SK-N-SH (cell line): ENCODE data around the gene ARID1B.

Experiments used
- JUND ChIP-seq: IDR thresholded peaks from 2 replicates; pipeline ENCODE4 v1.4.0; 2012
- MAX ChIP-seq: IDR thresholded peaks from 2 replicates; pipeline ENCODE4 v1.4.0; 2012; ENCODE audit warnings: low read depth
- PBX3 ChIP-seq: IDR thresholded peaks from 2 replicates; pipeline ENCODE4; 2012
- SMC3 ChIP-seq: IDR thresholded peaks from 2 replicates; pipeline ENCODE4 v1.6.1; 2012; ENCODE audit warnings: low read depth, low read length, improper control_type of control experiment
- TAF1 ChIP-seq: IDR thresholded peaks from 2 replicates; pipeline ENCODE4 v1.6.1; 2012; ENCODE audit warnings: low read depth, mild to moderate bottlenecking, low read length, moderate library complexity, borderline replicate concordance
- USF1 ChIP-seq: IDR thresholded peaks from 2 replicates; pipeline ENCODE4 v1.4.0; 2012; ENCODE audit warnings: low read depth, borderline replicate concordance
- TF ChIP-seq, protein P1 (sequence below): fragments of 200-600 bp; sonication (generic); IDR thresholded peaks from 2 replicates; pipeline ENCODE4 v1.6.1; 2017; ENCODE audit warnings: antibody characterized with exemption, mild to moderate bottlenecking, moderate library complexity

GRCh38 chr6:156889986-156890385 lies 112.8 kb downstream of the ARID1B start:
- TF ChIP-seq, protein P1, sequence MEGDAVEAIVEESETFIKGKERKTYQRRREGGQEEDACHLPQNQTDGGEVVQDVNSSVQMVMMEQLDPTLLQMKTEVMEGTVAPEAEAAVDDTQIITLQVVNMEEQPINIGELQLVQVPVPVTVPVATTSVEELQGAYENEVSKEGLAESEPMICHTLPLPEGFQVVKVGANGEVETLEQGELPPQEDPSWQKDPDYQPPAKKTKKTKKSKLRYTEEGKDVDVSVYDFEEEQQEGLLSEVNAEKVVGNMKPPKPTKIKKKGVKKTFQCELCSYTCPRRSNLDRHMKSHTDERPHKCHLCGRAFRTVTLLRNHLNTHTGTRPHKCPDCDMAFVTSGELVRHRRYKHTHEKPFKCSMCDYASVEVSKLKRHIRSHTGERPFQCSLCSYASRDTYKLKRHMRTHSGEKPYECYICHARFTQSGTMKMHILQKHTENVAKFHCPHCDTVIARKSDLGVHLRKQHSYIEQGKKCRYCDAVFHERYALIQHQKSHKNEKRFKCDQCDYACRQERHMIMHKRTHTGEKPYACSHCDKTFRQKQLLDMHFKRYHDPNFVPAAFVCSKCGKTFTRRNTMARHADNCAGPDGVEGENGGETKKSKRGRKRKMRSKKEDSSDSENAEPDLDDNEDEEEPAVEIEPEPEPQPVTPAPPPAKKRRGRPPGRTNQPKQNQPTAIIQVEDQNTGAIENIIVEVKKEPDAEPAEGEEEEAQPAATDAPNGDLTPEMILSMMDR = no peak
- no peak for TF ChIP-seq MAX
- no peak for TF ChIP-seq USF1
- TF ChIP-seq PBX3 = no peak
- TF ChIP-seq TAF1 = no peak
- no peak for TF ChIP-seq SMC3
- TF ChIP-seq JUND = no peak
